ENCODE results near the gene EXTL1. TPM values are rescaled to one million over a fixed set of nuclear protein-coding genes. Genes with fewer than 3 reads are reported as not detected.

The EXTL1 gene
- total and polyA plus RNA-seq, 2 of the 4 experiments (the other 2 are of a cell fraction) = 0.90 to 5.2 TPM

DNA sequence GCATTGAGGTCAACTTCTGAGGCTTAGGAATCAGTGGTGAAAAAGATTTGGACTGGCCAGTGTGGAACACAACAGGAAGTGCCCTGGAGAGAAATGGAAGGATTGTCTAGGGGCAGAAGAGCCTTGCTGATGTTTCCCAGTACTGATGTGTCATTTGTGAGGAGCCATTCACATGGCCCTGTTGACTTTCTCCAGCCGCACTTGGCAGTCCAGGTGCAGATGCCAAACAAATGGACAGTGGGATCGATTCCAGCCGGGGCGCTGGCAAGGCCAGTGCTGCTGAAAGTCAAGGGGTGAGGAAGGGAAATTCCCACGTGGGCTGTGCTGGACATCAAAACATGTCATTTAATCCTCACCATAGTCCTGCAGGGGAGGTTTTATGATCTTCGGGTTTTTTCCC is 50.7 kb downstream of the EXTL1 start:
- Histone ChIP-seq H2AK5ac (ENCODE audit: low read depth, low read length) (no peak overlapping the region), H3K36me3 (ENCODE audit: control insufficient read depth, insufficient read depth, low read length) (no peaks in the 10 kb centered on the region), H2BK5ac (ENCODE audit: low read depth, low read length, poor library complexity, severe bottlenecking) (no peak overlapping the region), H3K56ac (ENCODE audit: extremely low read depth, insufficient read depth, low read length) (no peak overlapping the region), H3K4me2 (ENCODE audit: low read depth, low read length) (no peak overlapping the region), H3K9me1 (ENCODE audit: insufficient read depth, low read length) (no peaks in the 10 kb centered on the region), H3K4me3 (ENCODE audit: insufficient read depth, low read depth, low read length) (no peak overlapping the region), H2BK15ac (ENCODE audit: low read depth, low read length) (no peak overlapping the region), H3K27ac (ENCODE audit: insufficient read depth, low read length) (no peak overlapping the region), H2BK20ac (ENCODE audit: low read depth, low read length) (no peak overlapping the region), H3K23ac (ENCODE audit: low read depth, low read length) (no peak overlapping the region), H3K4me1 (ENCODE audit: control insufficient read depth, insufficient read depth, low read length) (no peaks in the 10 kb centered on the region), H3K14ac (replicated peaks; ENCODE audit: low read depth, low read length) (no peak overlapping the region), H2AK9ac (replicated peaks; ENCODE audit: low read depth, low read length, poor library complexity) (no peak overlapping the region), H3K18ac (ENCODE audit: low read depth, low read length) (no peak overlapping the region), H4K5ac (ENCODE audit: low read depth, low read length) (no peak overlapping the region), H3K9ac (ENCODE audit: low read depth, low read length) (no peak overlapping the region), H2BK120ac (ENCODE audit: low read depth, low read length) (no peak overlapping the region), H3K4ac (ENCODE audit: low read depth, low read length) (no peak overlapping the region), H4K20me1 (ENCODE audit: insufficient read depth, low read length) (no peaks in the 10 kb centered on the region), H3K9me3 (ENCODE audit: control insufficient read depth, insufficient read depth, low read length) (peaks cover 2% of the 10 kb centered on the region; the same call in 1 of the 2 replicates), H3K79me1 (ENCODE audit: low read depth in 1 of 2, low read length in 2 of 2) (no peaks in the 10 kb centered on the region), H4K91ac (ENCODE audit: insufficient read depth, low read depth, low read length) (no peak overlapping the region), H3K27me3 (ENCODE audit: control insufficient read depth, insufficient read depth, low read length) (peaks cover 62% of the 10 kb centered on the region), H2AFZ (replicated peaks; ENCODE audit: low read length, poor library complexity) (no peak overlapping the region), H4K8ac (ENCODE audit: low read depth in 2 of 2, low read length in 2 of 2) (no peak overlapping the region)
- ChIA-PET CTCF (no interaction called here), POLR2A (ENCODE audit: unreplicated experiment) (no interaction called here)
- no peak for DNase-seq
- TF ChIP-seq CEBPB (IDR thresholded peaks at IDR 0.05; ENCODE audit: low read depth, low read length) (no peak), NFE2L2 (IDR thresholded peaks at IDR 0.05; ENCODE audit: low read depth, low read length) (no peak)
- TF ChIP-seq, protein P1, sequence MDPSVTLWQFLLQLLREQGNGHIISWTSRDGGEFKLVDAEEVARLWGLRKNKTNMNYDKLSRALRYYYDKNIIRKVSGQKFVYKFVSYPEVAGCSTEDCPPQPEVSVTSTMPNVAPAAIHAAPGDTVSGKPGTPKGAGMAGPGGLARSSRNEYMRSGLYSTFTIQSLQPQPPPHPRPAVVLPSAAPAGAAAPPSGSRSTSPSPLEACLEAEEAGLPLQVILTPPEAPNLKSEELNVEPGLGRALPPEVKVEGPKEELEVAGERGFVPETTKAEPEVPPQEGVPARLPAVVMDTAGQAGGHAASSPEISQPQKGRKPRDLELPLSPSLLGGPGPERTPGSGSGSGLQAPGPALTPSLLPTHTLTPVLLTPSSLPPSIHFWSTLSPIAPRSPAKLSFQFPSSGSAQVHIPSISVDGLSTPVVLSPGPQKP (IDR thresholded peaks at IDR 0.05; ENCODE audit: borderline replicate concordance, low read depth, low read length) = no peak
- no TSS peak for BruUV-seq (replicated peaks)
- in situ Hi-C loops (cut with MboI; ENCODE audit: low sequenced_read_pairs) = no loop called here
- intact Hi-C loops (cut with micrococcal nuclease) = no loop called here
- dilution Hi-C loops (cut with HindIII; ENCODE audit: low sequenced_read_pairs, unreplicated experiment) = no loop called here
- 100% methylated on average over 1 of the region's 6 CpGs; no CpG with 5 or more reads in 1 of the 2 experiments for WGBS, 2 experiments (ENCODE audit: extremely low coverage in 2 of 2, insufficient read length in 1 of 2)
- ATAC-seq (ENCODE audit: low read depth) = no peak

All from IMR-90 (cell line).